Ishikawa (cell line): ENCODE results near the gene FBH1.
A peak's percentile ranks its signal among the peaks of the same experiment; 100 is the strongest.

ENCODE experiments used
- MAX ChIP-seq: IDR thresholded peaks from 2 replicates; pipeline ENCODE4 v1.6.1; 2012
- REST ChIP-seq: IDR thresholded peaks from 2 replicates; pipeline ENCODE4 v1.6.1; 2012; ENCODE audit warnings: low read depth, mild to moderate bottlenecking
- TCF12 ChIP-seq: IDR thresholded peaks from 2 replicates; pipeline ENCODE4 v1.6.1; 2012; ENCODE audit warnings: low read depth
- YY1 ChIP-seq: IDR thresholded peaks from 2 replicates; pipeline ENCODE4 v1.6.1; 2012; ENCODE audit warnings: low read depth

- no peak for TF ChIP-seq REST
- peak; percentile 14; the same call in 1 of the 2 replicates for TF ChIP-seq YY1
- no peak; the same call in none of the 2 replicates for TF ChIP-seq TCF12
- TF ChIP-seq MAX: peak; percentile 74
These were observed at the start of gene FBH1, which contains the start of gene ANKRD16 for GRCh38 chr10:5889624-5890451.
